Limb (tissue), 2 donors: ENCODE results near the gene CCDC85C.
"Not testable (repeated sequence)": the region's sequence is repeated elsewhere in the genome, so short reads cannot be mapped to it uniquely, and the experiment has no call there.

ENCODE experiments used
- DNase-seq, 2 donors: peaks; one replicate each; pipeline ENCODE4 v3.0.0-alpha.2; 2016; ENCODE audit errors: extremely low spot score in 2 of 2

Gene CCDC85C

DNA sequence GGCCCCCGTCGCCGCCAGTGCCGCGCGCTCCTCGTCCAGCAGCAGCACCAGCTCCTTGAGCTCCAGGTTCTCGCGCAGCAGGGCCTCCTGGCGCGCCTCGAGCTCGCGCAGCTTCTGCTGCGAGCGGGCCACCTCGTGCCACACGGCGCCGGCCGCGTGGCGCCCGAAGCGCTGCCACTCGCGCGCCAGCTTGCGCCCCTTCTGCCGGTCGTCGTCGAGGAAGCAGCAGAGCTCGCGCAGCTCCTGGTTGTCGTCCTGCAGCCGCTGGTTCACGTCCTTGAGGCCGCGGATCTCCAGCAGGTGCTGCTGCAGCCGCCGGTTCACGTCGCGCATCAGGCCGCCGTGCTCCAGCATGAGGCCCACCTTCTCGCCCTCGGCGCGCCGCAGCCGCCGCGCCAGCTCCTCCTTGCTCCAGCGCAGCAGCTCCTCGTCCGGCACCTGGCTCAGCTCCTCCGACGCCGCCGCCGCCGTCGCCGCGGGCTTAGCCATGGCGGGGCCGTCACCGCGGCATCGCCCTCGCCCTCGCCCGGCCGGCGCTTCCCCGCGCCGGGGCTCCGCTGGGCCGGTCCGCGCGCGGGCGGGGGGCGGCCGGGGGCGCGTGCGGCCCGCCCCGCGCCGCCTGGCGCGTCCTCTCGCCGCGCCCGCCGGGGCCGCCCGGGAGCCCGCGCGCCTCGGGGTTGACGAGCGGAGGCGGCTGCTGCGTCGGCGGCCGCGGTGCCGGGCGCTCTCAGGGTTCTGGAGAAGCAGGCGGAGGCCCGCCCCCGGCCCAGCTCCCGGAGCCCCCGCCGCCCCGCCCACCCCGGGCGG lies at the start of gene CCDC85C:
Gene CCDC85C (minus strand): TSS at position 737 of the 807 bp plus-strand sequence. CDS start 248 bp downstream, at position 489.
- peak in 1 of 2 donors; percentile 74 for DNase-seq

DNA sequence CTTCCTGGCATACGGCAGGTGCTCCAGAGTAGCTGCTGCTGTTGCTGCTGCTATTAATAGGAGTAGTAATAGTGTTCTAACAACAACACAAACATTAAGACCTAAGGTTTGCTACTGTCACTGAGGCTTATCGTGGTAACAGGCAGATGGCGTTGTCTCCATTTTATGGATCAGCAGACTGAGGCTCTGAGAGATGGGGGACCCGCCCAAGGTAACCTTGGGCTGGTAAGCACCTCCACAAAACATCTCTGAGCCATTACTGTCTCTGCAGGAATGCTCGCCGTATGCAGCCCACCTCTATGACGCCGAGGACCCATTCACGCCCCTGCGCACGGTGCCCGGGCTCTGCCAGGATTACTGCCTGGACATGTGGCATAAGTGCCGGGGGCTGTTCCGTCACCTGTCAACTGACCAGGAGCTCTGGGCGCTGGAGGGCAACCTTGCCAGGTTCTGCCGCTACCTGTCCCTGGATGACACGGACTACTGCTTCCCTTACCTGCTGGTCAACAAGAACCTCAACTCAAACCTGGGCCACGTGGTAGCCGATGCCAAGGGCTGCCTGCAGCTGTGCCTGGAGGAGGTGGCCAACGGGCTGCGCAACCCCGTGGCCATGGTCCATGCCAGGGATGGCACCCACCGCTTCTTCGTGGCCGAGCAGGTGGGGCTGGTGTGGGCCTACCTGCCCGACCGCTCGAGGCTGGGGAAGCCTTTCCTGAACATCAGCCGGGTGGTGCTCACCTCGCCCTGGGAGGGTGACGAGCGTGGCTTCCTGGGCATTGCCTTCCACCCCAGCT lies 48.1 kb upstream of the CCDC85C start:
- DNase-seq: no peak

- no peak for DNase-seq
These were observed 46.2 kb upstream of the CCDC85C start for GRCh38 chr14:99650189-99650588.

- no peak for DNase-seq
These were observed 45.6 kb upstream of the CCDC85C start for GRCh38 chr14:99649643-99650042.

GRCh38 chr14:99649219-99649618 lies 45.2 kb upstream of the CCDC85C start:
- DNase-seq: no peak

- DNase-seq: no peak
These were observed 44.2 kb upstream of the CCDC85C start for GRCh38 chr14:99648027-99648784.

- no peak for DNase-seq
These were observed 43.4 kb upstream of the CCDC85C start for GRCh38 chr14:99647411-99647810.

DNA sequence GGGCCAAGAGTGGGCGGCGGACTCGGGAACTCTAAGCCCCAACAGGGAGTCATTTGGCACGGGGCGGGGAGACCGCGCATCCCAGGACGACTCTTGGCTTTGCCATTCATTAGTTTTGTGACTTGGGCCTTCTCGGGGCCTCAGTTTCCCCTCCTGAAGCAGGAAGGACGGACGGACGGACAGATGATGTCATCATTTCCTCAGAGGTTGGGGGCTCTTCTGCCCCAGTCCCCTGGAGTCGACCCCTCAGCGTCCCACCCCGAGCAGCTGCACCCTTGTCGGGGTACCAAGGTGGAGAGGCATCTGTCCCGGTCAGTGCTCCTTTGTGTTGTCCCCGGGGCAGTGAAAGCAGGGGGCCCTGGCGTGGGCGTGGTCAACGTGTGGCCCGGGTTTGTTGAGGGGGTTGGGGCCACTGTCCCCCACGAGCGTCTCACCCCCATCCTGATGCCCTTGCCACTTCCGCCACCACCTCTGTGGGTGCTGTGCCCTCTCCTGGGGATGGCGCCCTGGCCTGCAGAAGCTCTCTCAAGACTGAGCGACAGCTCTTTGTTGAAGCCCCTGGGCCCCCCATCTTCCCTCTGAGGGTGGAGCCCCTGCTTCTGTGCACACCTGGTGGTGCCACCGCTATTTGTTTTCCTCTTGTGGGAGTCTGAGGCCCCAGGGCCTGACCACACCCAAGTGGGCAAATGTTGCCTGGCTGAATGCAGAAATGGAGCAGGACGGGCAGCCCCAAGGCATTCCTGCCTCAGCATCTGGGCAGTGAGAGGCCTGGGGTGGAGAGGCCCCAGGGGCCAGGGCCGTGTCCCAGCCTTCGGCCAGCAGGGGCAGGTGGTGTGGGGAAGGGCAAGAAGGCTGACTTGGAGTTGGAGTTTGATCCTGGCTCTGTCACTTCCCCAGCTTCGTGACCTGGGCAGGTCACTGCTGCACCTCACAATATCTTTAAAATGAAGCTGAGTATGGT lies 41.8 kb upstream of the CCDC85C start:
- DNase-seq: no peak

- peak in 1 of 2 donors; percentile 57 for DNase-seq
These were observed 40.9 kb upstream of the CCDC85C start, which contains the start of gene HHIPL1 for GRCh38 chr14:99644723-99645544. Gene HHIPL1 (plus strand): TSS chr14:99645129. CDS start chr14:99645208, 79 bp downstream.

DNA sequence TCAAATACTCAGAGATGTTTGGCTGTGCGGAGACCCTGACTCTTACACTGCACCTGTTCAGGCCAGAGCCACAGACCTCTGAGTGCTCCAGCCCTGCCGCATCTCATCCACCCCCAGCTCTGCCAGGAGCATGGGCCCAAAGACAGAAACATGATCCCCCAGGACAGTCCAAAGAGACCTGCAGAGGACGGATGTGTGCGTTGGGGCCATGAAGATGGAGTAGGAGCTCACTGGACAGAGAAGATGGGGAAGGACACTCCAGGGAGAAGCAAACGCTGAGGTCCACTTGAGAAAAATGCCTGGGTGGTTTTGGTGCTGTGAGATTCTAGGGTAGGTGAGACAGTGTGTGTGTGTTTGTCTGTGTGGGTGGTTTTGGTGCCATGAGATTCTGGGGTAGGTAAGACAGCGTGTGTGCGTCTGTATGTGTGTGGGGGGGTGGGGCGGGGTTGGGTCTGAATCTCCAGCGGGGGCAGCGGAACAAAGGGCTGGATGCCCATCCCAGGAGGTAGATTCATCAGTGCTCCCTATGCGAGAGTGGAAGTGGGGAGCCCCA lies 40.1 kb upstream of the CCDC85C start:
- no peak for DNase-seq

DNA sequence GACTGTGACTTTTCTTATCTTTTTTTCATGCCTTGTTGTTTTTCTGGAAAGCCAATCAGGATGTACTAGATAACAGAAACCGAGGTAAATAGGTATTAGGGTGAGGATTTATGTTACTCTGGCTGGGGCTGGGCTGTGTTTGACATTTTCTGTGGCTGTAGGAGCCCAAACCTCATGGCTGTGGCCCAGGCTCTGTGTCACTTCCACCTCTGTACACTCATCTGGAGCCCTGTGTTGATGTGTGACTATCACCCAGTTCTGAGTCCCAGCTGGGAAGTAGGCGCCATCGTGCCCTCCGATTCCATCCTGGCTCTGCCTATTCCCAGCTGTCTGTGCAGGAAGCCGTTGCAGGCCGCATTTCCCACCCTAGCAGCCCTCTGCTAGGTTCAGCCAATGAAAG lies 39.3 kb upstream of the CCDC85C start:
- no peak for DNase-seq

GRCh38 chr14:99642771-99643170 lies 38.8 kb upstream of the CCDC85C start:
- DNase-seq: not testable (repeated sequence)

DNA sequence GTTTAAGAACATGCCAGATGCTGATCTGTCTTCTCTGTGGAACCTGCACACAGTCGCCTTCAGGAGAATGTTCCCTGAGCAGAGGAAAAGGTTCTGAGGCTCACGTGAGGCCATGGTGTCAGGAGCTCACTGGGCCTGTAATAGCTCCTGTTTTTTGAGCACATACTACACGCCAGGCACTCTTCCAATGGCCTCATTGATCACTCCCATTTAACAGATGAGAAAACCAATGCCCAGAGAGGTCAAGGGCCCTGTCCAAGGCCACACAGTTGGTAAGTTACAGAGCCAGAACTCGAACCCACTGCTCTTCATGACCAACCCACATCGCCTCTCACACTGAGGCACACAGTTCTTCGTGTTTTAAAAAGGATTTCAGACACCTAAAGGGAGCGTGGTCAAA lies 33.6 kb upstream of the CCDC85C start:
- no peak for DNase-seq

- no peak for DNase-seq
These were observed 32.5 kb upstream of the CCDC85C start for GRCh38 chr14:99636487-99636886.

DNA sequence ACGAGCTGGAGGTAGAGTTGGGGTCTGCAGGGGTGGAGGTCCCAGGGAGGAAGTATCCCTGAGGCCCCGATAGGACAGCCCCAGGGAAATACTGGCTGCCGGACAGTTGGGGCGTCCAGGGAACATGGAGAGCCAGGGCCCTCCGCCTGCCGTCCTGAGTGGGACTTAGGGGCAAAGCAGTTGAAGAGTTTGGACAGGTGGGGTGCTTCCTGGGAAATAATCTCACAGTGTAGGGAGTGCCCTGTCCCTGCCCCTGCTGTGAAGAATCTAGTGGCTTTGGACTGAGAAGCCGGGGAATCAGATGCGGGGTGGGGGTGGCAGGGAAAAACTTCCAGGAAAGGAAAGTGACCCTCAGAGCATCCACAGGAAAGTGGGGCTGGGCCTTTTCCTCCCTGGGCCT lies 31.1 kb upstream of the CCDC85C start:
- no peak for DNase-seq

DNA sequence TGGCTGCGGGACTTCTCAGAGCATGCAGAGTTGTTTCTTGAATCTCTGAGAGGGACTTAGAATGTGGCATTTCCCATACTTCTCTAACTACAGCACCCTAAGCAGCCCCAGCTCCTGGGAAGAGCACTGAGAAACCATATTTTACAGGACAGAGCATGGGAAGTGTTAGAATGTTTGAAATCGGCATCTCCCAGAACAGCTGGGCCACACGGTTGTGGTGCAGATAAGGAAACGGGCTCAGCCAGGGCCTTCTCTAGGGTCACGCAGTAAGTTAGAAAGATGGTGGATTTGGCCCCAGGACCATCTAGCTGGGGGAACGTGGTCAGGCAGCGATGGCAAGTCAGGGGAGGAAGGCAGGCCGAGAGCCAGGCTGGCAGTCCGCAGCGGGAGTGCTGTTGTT lies 30.4 kb upstream of the CCDC85C start:
- no peak for DNase-seq

GRCh38 chr14:99633918-99634317 lies 29.9 kb upstream of the CCDC85C start:
- DNase-seq: no peak

DNA sequence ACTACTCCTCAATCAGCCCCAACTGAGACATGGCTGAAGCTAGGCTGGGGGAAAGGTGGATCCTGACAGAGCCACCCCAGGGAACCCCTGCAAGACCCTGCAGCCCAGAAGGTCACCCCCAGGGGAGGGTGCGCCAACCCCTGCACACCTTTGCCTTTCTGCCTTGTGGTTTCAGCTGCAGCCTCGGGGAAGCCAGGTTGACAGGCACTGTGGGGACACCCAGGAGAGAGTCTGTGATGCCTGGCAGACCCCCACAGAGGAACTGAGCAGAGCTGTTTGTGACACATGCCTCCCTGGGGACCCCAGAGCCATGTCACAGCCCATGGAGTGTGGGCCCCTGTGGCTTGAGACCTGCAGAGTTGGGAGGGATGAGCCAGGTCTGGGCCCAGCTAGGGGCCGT lies 29.1 kb upstream of the CCDC85C start:
- DNase-seq: no peak

DNA sequence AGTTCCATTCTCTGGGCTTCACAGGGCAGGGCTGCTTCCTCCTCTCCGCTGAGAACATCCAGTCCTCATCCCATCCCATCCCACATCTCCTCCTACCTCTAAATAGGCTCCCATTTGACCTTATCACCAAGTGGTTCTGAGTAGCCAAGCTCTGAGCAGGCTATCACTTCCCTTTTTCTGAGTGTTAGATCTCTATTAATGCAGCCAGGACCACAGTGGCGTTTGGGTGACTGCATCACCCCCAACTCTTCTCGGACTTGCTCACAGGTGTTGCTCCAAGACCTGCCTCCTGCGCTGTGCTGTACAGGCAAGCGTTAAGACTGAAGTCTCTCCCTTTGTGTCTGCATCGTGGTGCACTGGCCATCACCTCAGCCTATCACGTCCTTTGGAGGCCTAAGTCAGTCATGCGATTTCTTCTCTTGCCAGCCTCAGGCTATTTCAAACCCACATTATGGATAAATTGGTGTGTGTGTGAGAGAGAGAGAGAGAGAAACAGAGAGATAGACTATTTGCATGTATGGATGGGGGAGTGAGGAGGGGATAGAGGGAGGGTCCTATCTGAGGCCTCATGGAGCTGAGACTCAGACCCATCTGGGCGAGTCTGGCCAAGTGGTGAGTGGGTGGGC lies 28.5 kb upstream of the CCDC85C start:
- no peak for DNase-seq
